ENCODE results near the gene RFX4.

The RFX4 gene

DNA sequence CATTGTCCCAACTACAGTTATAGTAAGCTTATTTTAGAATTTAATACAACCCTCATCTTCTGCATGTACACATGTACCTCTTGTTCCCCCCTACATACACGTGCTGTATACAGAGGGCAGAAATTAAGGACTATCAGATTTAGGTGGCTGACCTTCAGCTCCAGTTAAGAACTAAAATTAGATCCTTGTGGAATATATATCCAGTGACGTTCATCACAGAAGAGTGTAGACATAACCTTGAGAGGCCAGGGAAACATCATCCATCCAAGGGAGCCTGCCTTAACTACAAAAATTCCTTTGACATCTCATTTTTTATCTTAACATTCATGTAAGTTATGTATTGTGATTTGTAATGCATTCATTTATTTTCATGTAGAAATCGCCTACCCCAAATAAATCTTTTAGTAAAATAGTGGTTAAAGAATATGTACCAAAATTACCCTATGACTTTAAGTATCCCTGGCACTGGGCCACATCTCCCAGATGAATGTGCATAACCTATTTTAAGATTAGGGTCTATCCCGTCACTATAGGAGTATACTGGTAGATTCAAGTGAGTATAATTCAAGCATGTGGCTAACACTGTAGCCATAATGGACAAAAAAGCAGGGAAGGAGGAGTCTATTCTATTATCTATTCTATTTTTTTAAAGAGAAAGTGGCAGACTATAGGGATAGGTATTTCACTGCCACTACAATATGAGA, 219.2 kb downstream of the RFX4 start:
- no peak for DNase-seq (ENCODE audit: low read depth, low spot score)
- no peak overlapping the region for H3K4me3 ChIP-seq (ENCODE audit: low read length)
- WGBS (ENCODE audit: insufficient coverage, insufficient read length): no CpG with 5 or more reads among the region's 4 CpGs
- H3K27ac ChIP-seq (ENCODE audit: low read length): no peak overlapping the region
- no peaks in the 10 kb centered on the region for H3K4me1 ChIP-seq (ENCODE audit: control insufficient read depth, insufficient read depth, low read length)
- H3K36me3 ChIP-seq (ENCODE audit: control insufficient read depth, insufficient read depth, low read length): peaks cover 3% of the 10 kb centered on the region; the same call in 1 of the 2 replicates
- H3K27me3 ChIP-seq (ENCODE audit: control insufficient read depth, insufficient read depth, low read length): no peaks in the 10 kb centered on the region
- H3K9me3 ChIP-seq (ENCODE audit: control insufficient read depth, insufficient read depth, low read length): no peaks in the 10 kb centered on the region

DNA sequence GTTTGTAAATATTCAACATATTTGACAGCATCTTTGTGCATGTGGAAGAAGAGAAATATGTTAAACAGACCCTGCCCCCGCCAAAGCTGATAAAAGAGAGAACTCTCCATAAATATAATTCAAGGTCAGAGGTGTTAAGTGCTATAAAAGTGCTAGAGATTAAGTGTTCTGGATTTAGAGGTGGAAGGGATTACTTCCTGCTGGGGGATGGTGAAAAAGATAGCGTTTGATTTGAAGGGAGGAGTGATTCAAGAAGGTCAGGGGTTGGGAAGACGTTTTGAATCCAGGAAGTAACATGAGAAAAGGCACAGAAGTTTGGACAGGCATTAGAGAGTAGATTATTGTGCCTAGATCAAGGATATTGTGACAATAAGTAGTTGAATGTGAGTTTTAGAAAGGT, 221.9 kb downstream of the RFX4 start:
- 100% methylated on average over 2 of the region's 3 CpGs for WGBS (ENCODE audit: insufficient coverage, insufficient read length)
- no peaks in the 10 kb centered on the region for H3K4me1 ChIP-seq (ENCODE audit: control insufficient read depth, insufficient read depth, low read length)
- no peak overlapping the region for H3K27ac ChIP-seq (ENCODE audit: low read length)
- no peaks in the 10 kb centered on the region for H3K27me3 ChIP-seq (ENCODE audit: control insufficient read depth, insufficient read depth, low read length)
- DNase-seq (ENCODE audit: low read depth, low spot score): no peak
- H3K4me3 ChIP-seq (ENCODE audit: low read length): no peak overlapping the region
- H3K36me3 ChIP-seq (ENCODE audit: control insufficient read depth, insufficient read depth, low read length): peaks cover 3% of the 10 kb centered on the region; the same call in 1 of the 2 replicates
- H3K9me3 ChIP-seq (ENCODE audit: control insufficient read depth, insufficient read depth, low read length): no peaks in the 10 kb centered on the region
